Lower leg skin (tissue), 3 donors: Measurements from ENCODE around the gene ENOX1.

ENCODE experiments used
- POLR2A ChIP-seq, 2 donors: fragments of 450-650 bp; IDR thresholded peaks; one replicate each; pipeline ENCODE4 v1.6.1; 2016 to 2017; ENCODE audit warnings: antibody characterized with exemption in 2 of 2, mild to moderate bottlenecking in 1 of 2, moderate library complexity in 1 of 2
- TF ChIP-seq, protein P1 (sequence below), 3 donors: fragments of 450-650 bp; IDR thresholded peaks; one replicate each; pipeline ENCODE4 v1.5.1; 2016; ENCODE audit warnings: antibody characterized with exemption in 3 of 3, mild to moderate bottlenecking in 3 of 3, moderate library complexity in 2 of 3

DNA sequence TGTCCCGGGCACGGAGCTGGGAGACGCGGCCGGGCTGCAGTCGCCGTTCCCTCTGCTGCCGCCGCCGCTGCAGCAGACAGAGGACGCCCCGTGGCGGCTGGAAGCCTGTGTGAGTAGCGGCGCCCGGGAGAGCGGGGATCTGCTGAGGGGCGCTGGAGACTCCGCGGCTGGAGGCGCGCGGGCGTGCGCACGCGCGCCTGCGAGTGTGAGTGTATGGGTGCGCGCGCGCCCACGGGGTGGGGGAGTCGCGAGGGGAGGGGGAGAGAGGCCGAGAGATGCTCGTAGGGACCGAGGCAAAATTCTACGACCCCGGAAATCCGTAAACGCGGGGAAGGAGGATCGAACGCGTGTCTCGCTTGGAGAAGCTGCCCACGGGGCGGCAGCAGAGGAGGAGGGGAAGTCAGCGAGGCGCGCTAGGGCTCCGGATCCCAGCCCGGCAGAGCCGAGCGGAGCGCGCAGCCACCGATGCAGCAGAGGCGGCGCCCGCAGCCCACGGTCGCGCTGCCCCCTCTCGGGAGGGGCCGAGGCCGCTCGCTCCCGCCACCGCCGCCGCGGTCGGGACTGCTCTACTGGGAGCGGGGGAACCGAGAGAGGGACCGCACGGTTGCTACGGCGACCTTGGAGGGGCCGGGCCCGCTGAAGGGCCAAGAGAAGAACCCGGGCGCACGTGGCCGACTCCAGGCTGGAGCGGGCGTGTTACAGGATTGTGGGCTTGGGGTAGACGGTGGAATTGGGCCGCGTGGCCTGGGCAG is at the start of gene ENOX1:
- TF ChIP-seq, protein P1, sequence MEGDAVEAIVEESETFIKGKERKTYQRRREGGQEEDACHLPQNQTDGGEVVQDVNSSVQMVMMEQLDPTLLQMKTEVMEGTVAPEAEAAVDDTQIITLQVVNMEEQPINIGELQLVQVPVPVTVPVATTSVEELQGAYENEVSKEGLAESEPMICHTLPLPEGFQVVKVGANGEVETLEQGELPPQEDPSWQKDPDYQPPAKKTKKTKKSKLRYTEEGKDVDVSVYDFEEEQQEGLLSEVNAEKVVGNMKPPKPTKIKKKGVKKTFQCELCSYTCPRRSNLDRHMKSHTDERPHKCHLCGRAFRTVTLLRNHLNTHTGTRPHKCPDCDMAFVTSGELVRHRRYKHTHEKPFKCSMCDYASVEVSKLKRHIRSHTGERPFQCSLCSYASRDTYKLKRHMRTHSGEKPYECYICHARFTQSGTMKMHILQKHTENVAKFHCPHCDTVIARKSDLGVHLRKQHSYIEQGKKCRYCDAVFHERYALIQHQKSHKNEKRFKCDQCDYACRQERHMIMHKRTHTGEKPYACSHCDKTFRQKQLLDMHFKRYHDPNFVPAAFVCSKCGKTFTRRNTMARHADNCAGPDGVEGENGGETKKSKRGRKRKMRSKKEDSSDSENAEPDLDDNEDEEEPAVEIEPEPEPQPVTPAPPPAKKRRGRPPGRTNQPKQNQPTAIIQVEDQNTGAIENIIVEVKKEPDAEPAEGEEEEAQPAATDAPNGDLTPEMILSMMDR (IDR thresholded peaks at IDR 0.05), result no peak
- TF ChIP-seq POLR2A (IDR thresholded peaks at IDR 0.05), result no peak
